HG02571 (cell line): Measurements from ENCODE around the gene NXPH2.
"Not testable (repeated sequence)": the region's sequence is repeated elsewhere in the genome, so short reads cannot be mapped to it uniquely, and the experiment has no call there.

Experiments
- ATAC-seq: cut with Tn5 transposase; IDR thresholded peaks from one replicate; pipeline ENCODE4 v1.9.1; 2021; ENCODE audit warnings: mild to moderate bottlenecking, moderate library complexity; ENCODE audit not compliant: unreplicated experiment

Gene NXPH2

DNA sequence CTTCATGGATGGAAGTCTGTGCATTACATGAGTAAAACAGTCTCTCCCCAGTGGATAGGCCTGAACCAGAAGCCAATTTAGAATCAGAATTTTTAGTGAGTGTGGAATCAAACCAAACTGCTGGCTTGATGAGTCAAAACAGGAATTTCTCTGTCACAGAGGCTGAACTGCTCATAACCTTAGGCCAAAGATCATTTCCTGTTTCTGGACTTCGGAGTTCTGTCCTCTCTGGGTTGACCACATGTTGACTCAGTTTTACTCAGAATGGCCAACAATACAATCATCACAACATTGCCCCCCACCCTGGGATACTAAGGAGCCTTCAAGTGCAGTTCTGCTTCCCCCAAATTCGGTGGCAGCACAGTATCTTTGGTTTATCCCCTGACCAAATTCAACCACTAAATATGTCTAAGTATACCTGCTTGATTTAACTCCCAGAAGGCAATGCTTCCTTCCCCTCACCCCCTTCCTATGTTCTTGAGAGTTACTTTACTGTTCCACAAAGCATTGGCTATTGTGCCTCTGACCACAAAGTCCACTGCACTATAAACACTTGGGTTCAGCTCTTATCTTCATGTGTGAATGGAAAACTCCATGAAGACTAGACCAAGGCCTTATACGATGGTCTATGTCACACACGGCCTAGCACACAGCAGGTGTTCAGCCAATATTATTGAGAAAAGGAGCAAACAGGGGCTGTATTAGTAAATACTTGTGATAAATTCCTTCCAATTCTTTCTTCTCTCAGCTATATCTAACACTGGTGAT, 67.8 kb downstream of the NXPH2 start:
- ATAC-seq = peak; percentile 91

DNA sequence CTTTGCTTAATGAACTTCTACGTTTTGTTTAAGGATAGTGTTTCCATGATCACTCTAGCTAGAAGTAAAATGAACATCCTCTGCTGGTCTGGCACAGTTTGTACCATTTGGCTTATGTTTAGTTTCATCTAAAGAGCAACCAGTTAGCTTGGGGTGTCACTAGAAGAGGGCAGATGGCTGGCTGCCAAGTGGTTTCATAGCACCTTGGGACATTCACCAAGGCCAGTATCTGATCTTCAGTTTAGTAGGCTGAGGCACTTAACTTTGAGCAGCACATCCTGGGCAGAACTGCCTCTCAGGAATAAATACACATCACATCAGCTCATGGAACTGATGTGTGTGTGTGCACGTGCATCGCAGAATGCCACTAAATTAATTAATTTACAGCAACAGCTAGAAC, 68.4 kb downstream of the NXPH2 start:
- ATAC-seq = peak; percentile 34

DNA sequence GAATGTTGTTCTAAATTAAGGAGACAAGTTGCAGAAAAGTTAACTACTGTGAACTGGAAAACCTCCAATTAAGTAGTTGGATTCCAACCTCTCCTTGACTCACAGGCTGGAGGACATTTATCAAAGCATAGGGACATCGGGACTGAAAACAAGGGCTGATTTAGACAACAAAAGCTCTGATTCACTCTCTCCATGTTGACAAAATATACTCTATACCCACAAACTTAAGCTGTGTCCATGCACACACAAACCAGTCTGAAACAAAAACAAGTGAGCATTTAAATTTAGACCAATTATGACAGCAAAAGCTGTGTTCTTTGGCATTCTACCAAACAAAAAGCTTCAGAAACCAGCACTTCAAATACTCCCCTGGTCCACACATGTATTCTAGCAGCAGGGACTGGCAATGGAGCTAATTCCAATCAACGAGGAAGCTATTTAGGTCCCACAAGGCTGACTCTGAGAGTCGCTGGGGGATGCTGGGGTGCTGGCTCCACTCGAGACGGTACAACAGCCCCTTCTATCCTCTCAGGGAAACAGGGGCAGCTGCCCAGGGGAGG, 71.4 kb downstream of the NXPH2 start:
- ATAC-seq = no peak

DNA sequence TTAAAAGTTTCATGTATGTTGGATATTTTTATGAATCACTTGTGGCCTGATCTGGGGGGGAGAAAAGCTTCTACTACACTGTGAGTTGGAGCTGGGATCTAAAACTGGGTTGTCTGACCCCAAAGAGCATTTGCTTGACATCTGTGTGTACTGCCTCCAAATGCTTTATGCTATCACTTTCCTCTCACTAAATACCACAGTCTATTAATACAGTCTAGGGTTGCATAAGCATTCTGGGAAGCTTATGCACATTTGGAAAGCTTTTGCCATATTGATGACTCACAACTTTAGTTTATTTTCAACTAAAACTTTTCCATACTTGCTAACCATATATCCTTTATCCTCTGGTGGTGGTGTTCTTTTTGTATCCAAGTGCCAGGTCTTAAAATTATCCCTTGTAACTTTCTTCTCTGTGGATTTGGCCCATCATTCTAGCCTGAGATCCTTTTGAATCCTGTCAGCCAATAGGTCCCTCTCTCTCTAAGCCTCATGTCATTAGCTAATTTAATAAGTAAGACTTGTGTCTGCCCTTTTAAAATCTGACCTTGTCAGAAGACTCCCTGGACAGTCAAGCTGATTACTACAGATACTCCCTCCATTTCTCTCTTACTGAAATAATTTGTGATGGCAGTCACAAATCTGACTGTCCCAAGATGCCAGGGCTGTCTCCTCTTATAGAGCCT, 72.7 kb downstream of the NXPH2 start:
- ATAC-seq = no peak

DNA sequence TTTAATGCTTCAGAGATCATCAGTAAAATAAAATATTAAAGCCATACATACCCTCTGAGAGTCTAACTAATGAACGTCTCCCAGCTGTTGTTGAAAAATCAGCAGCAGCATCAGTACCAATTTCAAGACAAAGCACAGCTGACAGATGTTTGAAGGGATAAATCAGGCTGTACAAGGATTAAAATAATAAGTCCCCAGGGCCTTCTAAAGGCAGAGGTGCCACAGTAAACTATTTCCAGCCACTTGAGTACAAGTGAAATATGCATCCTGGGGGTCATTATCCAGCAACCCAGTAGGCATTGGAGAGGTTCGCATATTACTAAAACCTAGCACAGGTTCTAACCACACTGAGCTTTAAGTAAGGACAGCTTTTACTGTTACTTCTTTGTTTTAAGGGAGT, 76.9 kb downstream of the NXPH2 start:
- no peak for ATAC-seq

DNA sequence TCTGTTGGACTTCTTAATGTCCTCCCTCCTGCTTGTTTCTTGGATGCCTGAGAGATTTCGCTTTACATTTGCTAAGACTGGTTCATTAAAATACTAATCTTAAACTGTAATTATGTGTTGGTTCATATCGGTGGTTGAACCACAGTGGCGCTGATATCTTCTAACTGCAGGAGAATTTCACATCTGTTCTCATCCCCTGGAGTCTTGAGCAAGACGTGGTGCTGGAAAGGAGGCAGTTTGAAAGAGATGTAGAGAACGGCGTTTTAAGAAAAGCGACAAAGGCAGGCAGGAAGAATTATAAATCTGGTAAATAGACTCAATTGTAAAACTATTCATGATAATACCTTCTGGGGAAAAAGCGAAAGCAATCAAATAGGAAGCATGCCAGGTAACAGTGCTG, 79.5 kb downstream of the NXPH2 start:
- no peak for ATAC-seq

DNA sequence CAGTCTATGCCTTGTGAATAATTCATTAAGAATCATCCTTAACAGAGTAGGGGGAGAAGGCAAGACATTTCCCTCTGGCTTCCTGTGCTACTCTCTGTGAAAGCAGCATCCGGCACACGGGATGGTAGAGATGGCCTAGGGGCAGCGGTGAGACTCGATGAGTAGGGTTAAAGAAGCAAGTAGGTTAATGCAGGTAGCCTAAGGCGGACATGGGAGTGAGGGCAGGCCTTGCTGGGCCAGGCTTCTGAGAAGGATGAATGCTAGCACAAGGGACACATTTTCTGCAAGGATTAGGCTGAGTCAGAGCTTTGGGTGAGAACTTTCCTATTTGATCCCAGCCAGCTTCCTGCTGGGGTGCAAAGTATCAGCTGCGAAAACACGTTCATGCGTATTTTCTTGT, 80.8 kb downstream of the NXPH2 start:
- ATAC-seq = no peak

DNA sequence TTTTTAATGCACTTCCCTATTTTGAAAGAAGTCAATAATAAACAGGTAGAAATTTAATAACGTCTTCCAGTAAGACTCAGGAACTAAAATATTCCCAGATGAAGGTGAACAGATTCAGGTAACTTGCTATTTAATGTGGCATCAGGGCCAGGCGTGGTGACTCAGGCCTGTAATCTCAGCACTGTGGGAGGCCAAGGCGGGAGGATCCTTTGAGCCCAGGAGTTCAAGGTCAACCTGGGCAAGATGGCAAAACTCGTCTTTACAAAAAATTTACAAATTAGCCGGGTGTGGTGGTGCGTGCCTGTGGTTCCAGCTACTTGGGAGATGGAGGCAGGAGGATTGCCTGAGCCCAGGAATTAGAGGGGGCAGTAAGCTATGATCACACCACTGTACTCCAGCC, 81.8 kb downstream of the NXPH2 start:
- ATAC-seq = no peak

DNA sequence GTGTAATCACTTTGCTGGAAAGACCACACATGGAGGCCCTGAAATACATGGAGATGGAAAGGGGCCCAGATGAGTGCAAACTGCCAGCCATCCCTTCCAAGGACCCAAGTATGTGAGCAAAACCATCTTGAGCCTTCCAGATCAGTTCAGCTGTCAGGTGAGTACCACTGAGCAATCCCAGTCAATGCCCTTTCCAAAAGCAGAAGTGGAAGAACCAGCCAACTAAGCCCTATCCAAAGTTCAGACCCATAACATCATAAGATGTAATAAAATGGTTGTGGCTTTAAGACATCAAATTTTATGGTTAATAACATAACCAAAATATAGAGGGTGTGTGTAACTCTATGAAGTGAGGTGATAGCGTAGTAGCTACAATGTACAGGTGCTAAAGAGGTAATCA, 88.5 kb downstream of the NXPH2 start:
- ATAC-seq = no peak

DNA sequence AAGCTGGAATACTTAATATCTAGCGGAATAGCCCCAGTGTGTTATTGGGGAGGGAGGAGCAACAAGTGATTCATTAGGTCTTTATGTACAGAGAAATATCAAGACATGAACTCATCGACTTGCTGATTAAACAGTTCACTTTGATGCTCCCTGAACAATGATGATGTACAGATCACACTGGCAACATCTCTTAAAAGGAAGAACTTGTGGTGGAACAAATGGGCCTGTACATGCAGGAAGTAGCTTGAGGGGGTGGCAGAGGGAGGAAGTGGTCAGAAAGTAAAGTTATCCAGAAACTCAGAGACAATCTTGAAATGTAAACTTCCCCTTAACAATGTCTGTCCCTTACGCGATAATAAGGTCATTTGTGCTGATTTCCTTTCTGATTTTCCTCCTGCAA, 90.5 kb downstream of the NXPH2 start:
- no peak for ATAC-seq

DNA sequence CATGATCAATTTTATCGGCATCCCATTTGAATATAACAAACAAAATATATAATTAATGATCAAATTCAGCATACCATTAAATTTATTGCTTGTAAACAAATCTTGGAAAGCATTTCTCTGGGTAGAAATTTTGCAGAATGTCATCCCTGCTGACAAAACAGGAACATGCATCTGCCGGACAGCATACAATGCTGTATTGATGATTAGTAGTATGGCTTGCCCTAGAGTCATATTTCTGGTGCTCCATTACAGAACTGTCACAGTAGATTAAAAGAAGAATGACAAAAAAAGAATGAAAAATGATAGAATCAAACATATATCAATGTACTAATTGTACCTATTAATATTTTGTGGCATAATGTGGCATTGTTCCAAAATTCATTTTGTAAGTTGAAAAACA, 98.0 kb downstream of the NXPH2 start:
- no peak for ATAC-seq

DNA sequence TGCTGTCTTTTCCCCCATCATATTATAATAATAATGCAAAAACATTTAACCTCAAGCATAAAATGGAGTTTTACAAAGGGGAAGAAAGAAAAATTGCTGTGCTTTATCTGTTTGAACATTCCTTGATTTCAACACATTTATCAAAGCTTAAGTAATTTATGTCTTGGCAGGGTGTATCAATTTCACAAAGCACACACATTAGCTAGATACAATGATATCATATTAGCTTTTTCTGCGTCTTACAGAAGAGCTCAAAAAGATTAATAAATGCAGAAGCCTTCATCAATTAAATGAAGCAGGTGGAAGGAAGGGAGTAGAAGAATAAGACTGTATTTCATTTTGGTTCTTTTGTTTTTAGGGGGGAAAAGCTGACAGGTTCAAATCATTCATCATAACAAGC, 103.0 kb downstream of the NXPH2 start:
- ATAC-seq = no peak

DNA sequence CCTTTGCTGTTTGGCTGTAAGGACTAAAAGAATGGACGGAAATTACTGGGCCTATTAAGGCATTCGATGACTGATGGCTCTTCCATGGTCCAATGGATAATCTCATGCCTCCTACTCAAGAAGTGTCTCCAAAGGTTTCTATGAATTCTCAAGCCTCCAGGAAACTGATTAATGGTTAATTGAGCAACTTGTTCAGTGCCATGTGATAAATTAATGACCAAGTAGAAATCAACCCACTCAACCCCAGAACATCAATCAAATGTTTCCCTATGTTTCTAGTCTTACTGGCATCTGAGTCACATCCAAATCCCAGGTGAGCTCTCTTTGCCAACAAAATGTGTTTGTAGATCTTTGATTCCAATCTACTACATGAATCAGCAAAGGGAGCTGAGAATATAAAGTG, 103.6 kb downstream of the NXPH2 start:
- ATAC-seq = no peak

DNA sequence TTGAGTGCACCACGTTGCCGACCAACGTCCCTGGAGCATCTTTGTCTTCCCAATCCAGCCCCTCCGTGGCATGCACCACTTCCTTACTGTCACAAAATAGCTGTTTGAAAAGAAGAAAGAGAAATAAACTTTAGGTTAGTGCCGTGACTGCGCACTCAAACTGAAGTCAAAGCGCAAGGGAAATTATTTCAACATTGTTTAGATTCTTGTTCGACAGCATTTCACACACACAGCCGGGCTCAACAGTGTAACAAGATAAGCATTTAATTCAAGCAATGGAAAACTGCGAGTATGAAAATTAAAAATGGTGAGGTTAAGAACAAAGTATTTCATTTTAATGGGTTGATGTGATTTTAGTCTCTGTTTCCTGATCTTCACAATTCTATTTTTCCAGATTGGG, 108.6 kb downstream of the NXPH2 start:
- ATAC-seq = no peak

DNA sequence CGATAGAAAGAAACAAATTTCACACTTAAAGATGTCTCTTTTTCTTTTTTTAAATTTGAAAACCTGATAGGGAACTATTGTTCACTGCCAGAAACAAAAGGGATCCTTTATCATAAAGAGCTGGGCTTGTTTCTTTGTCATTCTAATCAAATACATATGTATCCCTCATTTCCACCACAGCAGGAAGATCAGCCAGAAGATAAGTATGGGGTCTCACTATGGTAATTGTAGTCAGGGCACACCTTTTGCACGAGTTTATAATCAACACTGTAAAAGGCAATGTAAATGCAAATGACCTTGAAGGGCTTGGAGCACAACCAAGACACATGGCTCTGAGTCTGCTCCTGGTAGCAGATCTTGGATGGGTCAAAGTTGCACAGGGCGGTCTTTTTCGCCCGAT, 109.5 kb downstream of the NXPH2 start:
- ATAC-seq = no peak

DNA sequence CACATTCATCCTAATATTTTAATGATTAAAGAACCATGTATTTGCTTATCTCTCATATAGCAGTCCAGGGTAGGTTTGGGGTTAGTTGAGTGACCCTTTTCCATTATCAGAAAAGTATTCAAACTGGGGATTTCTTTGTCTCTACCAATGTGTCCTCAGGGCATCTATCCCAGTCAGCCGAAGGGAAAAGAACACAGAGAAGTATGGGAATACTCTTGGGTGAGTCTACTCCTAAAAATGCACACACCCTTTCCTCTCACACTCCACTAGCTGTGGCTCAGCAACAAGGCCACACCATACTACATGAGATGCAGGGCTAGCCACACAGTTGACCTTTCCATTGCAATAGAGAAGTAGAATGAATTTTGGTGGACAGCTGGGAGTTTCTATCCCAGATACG, 114.3 kb downstream of the NXPH2 start:
- no peak for ATAC-seq

DNA sequence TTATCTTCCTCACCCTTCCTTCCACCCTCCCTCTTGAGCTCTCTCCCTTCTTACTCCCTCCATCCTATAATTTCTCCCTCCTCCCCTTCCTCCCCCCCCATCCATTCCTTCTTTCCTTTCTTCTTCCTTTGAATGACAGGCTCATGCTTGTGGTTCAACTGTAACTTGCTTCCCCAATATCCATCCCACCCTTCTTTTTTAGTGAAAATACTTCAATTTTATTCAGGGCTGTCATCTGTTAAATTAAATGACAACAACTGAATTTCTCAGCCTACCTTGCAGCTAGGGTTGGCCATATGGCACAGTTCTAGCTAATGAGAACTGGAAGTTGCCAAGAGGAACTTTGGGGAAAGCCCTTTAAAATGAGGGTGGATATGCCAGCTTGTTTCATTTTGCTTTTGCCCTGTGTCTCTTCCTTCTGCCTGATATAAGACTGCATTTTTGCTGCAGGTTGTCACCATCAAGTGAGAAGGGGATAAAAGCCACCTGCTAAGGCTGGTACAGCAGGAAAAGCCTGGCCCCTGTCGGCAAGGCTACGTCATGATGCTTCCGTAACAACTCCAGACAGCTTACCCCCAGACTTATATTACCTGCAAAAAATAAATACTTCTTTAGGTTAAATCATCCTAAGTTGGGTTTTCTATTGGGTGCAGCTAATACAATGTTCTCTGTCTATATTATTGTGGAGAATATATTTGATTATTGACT, 121.8 kb downstream of the NXPH2 start:
- ATAC-seq = no peak

DNA sequence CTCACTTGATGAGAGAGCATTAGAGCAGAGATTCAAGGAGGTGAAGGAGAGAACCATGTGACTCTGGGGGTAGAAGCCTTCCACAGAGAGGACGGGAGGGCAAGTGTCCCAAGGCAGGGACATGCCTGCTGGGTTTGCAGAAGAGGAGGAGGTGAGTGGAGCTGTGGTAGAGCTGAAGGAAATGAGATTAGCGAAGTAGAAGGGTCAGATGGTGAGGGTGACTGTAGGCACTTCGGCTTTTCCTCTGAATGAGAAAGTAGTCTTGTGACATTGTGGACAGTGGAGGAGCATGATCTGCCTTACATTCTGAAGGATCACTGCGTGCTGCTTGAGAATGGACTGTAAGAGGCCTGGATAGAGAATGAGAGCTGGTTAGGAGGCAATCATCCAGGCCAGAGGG, 126.0 kb downstream of the NXPH2 start:
- ATAC-seq = no peak

DNA sequence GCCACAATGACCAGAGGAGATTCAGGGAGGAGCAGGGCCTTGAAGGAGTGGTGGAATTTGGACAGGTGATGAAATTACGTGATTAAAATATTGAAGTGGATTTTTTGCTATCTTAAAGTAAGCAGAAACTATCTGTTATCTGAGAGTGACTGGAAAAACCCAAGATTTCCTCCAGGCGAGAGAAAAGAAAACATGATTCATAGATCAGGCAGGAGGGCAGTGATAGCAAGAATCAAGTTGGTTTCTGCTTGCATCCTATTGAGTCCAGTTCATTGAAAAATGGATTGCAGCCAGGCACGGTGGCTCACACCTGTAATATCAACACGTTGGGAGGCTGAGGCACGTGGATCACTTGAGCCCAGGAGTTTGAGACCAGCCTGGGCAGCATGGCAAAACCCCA, 127.8 kb downstream of the NXPH2 start:
- no peak for ATAC-seq

DNA sequence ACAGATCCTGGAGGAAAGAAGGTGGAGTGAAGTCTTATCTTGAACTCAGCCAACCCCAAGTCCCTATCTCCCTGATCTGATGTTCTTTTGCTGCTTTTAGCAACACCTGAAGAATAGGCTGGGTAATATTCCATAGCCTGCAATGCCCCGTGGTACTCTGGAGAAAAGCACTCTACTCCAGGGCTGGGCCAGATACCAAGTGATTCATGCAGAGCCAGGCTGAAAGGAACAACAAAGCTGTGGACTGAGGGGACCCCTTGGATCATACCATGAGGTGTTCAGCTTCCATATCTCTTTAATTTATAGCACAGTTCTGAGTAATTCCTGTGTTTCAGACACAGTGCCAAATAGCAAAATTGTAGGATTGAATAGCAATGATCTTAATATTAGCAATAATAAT, 130.6 kb downstream of the NXPH2 start:
- ATAC-seq = no peak

DNA sequence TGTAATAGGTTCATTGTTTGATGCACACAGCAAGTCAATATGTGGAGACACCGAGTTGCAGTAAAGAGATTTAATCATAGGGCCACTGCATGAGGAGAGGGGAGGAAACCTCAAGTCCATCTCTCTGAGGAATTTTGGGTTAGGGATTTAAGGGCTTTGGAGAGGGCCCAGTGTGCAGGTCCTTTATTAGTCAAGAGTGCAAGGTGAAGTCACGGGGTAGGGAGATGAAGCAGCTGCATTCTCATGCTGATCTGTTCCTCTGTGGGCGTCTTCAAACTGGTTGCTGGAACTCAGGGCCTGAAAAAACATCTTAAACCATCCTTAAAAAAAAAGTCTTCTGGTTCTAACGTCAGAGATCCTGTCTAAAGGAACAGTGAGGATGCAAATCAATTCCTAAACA, 131.6 kb downstream of the NXPH2 start:
- no peak for ATAC-seq

DNA sequence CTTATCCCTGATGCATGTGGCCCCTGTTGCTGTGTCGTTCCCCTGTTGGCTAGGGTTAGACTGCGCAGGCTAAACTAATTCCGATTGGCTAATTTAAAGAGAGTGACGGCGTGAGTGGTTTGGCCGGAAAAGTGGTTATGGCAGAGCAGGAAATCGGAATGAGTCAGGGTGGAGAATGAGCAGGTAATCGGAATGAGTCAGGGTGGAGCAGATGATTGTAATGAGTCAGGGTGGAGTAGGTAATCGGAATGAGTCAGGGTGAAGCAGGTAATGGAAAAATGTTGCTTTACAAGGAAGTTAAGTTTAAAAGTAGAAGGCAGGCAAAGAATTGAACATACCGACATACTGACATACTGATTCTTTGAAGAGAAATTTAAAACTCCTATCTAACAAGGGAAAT, 135.4 kb downstream of the NXPH2 start:
- ATAC-seq = not testable (repeated sequence)
